Measurements from ENCODE around the gene PRRX1.

DNA sequence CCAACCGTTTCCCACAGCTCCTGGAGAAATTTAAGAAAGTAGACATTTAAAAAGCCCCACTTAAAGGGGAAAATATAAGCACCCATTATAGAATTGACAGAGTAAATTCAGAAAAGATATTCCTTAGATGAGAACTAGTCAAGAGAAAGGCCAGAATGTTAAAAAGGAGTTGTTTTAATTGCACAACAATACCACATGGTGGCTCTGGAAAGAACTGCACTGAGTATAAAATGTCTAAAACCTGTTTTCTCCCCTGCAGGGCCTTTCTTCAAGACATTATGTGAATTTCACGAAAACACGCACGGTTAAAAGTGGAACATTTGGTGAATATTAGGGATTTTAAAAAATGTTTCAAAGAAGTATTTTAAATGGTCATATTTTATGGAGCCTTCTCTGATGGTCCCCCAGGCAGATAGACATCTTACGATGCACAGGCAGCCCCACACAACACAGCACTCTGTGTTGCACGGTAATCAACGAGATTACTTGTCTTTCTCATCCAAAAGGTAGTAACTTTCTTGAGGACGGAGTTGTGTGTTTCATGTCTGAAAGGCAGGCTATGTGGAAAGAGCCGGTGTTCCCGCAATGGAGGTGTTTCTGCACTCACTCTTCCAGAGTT is 101.9 kb downstream of the PRRX1 start:
- TF ChIP-seq POLR2AphosphoS5 (IDR thresholded peaks at IDR 0.05; ENCODE audit: low read depth, low read length) (no peak), TAF1 (IDR thresholded peaks at IDR 0.05; ENCODE audit: low read depth, low read length) (no peak), POLR2A (IDR thresholded peaks at IDR 0.05; ENCODE audit: low read depth, low read length) (no peak), PAX5 (IDR thresholded peaks at IDR 0.05; ENCODE audit: insufficient read depth, low read length, severe bottlenecking) (no peak), SPI1 (IDR thresholded peaks at IDR 0.05; ENCODE audit: low read depth, low read length) (no peak), POU2F2 (IDR thresholded peaks at IDR 0.05; ENCODE audit: low read depth, low read length) (no peak)

Data from GM12891 (cell line).